Esophagus squamous epithelium (tissue), 4 donors: ENCODE results near the gene HACD2.

Experiments used
- CTCF ChIP-seq, 6 experiments: fragments of 450-650 bp in 4 of 6; fragments of 200-600 bp in 2 of 6; sonication (generic) in 2 of 6; IDR thresholded peaks; one replicate each; pipeline ENCODE4 v1.5.1; 2016 to 2019; ENCODE audit warnings: antibody characterized with exemption in 6 of 6, mild to moderate bottlenecking in 4 of 6, moderate library complexity in 4 of 6
- POLR2A ChIP-seq, 4 donors: fragments of 450-650 bp; IDR thresholded peaks; one replicate each; pipeline ENCODE4 v1.6.1; 2017; ENCODE audit warnings: antibody characterized with exemption in 4 of 4, mild to moderate bottlenecking in 4 of 4, moderate library complexity in 3 of 4

DNA sequence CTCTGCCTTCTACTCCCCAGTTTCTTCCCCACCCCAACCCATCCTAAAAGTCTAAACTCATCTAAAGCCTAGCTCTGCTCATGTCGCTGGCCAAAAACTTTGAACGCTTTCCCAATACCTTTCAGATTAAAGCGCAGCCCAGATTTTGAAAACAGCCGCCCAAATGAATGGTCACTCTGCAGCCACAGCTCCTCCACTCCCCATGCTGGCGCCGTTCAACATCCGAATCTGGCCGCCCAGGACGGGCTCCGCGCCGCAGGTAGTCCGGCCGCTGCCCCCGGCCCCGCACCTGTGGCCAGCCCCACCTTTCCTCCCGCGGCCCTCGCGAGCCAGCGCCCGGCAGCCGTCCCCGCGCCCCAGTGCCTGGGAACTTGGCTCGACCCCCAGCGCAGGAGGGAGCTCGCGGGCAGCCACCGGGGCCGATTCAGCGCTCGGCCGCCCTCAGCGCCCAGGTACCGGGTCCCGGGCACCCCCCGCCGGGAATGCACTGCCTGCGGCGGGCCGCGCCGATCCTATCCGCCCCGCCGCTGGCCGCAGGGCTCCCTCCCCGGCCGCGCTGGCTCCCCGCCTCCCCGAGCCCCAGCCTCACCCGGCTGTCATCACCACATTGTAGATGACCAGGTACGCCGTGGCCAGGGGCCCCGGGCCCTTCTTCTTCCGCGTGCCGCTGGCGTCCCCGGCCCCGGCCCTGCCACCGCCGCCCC lies 417 bp downstream of the HACD2 start:
- peak in 2 of 6 experiments; percentile 9 to 11 for TF ChIP-seq CTCF (IDR thresholded peaks at IDR 0.05)
- no peak for TF ChIP-seq POLR2A (IDR thresholded peaks at IDR 0.05)
